Mucosa of descending colon (tissue), 3 donors: ENCODE data around the gene CACNG5. TPM values are rescaled to one million over a fixed set of nuclear protein-coding genes. Genes with fewer than 3 reads are reported as not detected.

Source experiments
- ATAC-seq: fragments of 200-7000 bp; cut with Tn5 transposase; one replicate; pipeline ENCODE4 v1.9.1; 2020; ENCODE audit warnings: mild to moderate bottlenecking, moderate library complexity
- DNase-seq, 3 donors: peaks; one replicate each; pipeline ENCODE4 v3.0.0-alpha.2; 2020
- H3K36me3 ChIP-seq: fragments of 200-600 bp; one replicate; pipeline ENCODE4 v1.8.0; 2021; ENCODE audit warnings: low read depth, mild to moderate bottlenecking
- H3K4me1 ChIP-seq: fragments of 200-600 bp; one replicate; pipeline ENCODE4 v1.8.0; 2021; ENCODE audit warnings: low read depth, mild to moderate bottlenecking
- H3K4me3 ChIP-seq: fragments of 200-600 bp; one replicate; pipeline ENCODE4 v1.8.0; 2021; ENCODE audit warnings: mild to moderate bottlenecking
- H3K9me3 ChIP-seq: fragments of 200-600 bp; one replicate; pipeline ENCODE4 v1.8.0; 2021; ENCODE audit warnings: mild to moderate bottlenecking
- CTCF ChIP-seq: fragments of 200-600 bp; IDR thresholded peaks from one replicate; pipeline ENCODE4 v1.8.0; 2022; ENCODE audit warnings: antibody characterized with exemption, mild to moderate bottlenecking
- intact Hi-C, 2 donors: fragments of 100-400 bp; cut with DNase I in 1 of 2; cut with micrococcal nuclease in 1 of 2; formaldehyde crosslinking; loops; one replicate each; pipeline versions ENCODE4 v1.11.0 to v1.11.1; 2022; cut with DNase I, micrococcal nuclease
- total RNA-seq, 3 donors: library from RNA; stranded (reverse); fragmentation: NEBNext Ultra II Directional in 2 of 3; extraction: Animal tissue kit (Norgen Biotek cat#: 25700) in 2 of 3; gene quantifications; one replicate each; pipeline versions ENCODE4 v1.2.1 to v1.2.4, GENCODE V29; 2021 to 2023
- donor health status: DM: no; HTN: no; CAD: no; lungs with moderate emphysema.
- donor health status: DM: no; HTN: no; CAD: no.
- donor health status: DM: no; HTN: yes; CAD: no.

CACNG5 gene
- total RNA-seq, 3 donors from 2014 or later: 0.44 TPM; not detected in 2

- no peaks in the 10 kb centered on the region for H3K9me3 ChIP-seq
- H3K4me3 ChIP-seq: no peak overlapping the region
- H3K4me1 ChIP-seq: no peaks in the 10 kb centered on the region
- intact Hi-C loops: no loop called here
- TF ChIP-seq CTCF: no peak
- ATAC-seq: no peak
- no peak for DNase-seq
- no peaks in the 10 kb centered on the region for H3K36me3 ChIP-seq
Observed at GRCh38 chr17:66831383-66832210, 3.3 kb upstream of the CACNG5 start.

DNA sequence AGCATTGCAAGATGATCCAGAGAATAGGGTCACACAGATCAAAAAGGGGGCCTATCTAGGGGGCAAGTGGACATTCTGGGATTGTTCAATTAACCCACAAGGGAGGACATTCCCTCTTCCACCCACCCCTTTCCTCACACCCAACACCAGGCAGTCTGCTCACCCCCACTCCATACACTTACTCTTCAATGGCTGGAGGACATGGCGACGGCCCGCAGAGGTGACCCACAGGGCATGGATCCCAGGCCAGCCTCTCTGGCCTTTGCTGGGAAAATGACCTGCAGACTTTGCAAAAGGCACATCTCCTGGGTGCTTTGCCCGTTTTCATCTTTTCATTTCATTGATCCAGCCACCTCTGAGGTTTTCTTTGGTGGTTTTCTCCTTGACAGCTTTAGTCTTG is 1.7 kb upstream of the CACNG5 start:
- H3K9me3 ChIP-seq: no peaks in the 10 kb centered on the region
- no peak for ATAC-seq
- no peaks in the 10 kb centered on the region for H3K36me3 ChIP-seq
- no peak for TF ChIP-seq CTCF
- DNase-seq: no peak
- intact Hi-C loops: no loop called here
- H3K4me1 ChIP-seq: no peaks in the 10 kb centered on the region
- no peak overlapping the region for H3K4me3 ChIP-seq

- Histone ChIP-seq H3K4me1 (no peaks in the 10 kb centered on the region), H3K9me3 (no peaks in the 10 kb centered on the region), H3K36me3 (no peaks in the 10 kb centered on the region), H3K4me3 (no peak overlapping the region)
- intact Hi-C loops: no loop called here
- no peak for TF ChIP-seq CTCF
- no peak for DNase-seq
- ATAC-seq: no peak
Observed at GRCh38 chr17:66834426-66834918, 445 bp upstream of the CACNG5 start.

- no peaks in the 10 kb centered on the region for H3K36me3 ChIP-seq
- no peak for ATAC-seq
- intact Hi-C loops: no loop called here
Observed at GRCh38 chr17:66835476-66835875, 559 bp downstream of the CACNG5 start.

More at GRCh38 chr17:66835476-66835875, 559 bp downstream of the CACNG5 start:
- H3K4me3 ChIP-seq: no peak overlapping the region
- H3K4me1 ChIP-seq: no peaks in the 10 kb centered on the region
- DNase-seq: no peak
- no peaks in the 10 kb centered on the region for H3K9me3 ChIP-seq
- TF ChIP-seq CTCF: no peak
